ENCODE results near the gene IL5RA. TPM values are rescaled to one million over a fixed set of nuclear protein-coding genes. Genes with fewer than 3 reads are reported as not detected.

IL5RA gene
- total and polyA plus RNA-seq, 10 of the 15 experiments (the other 5 are each of a cell fraction or from before 2014, with no cell fraction given) = 0.04 to 0.53 (median 0.14) TPM; not detected in 6

- Histone ChIP-seq H4K20me1 (ENCODE audit: control insufficient read depth, insufficient read depth) (no peaks in the 10 kb centered on the region), H3K9ac (ENCODE audit: control insufficient read depth, insufficient read depth, low read length) (no peak overlapping the region), H3K4me3 (no peak overlapping the region; the same call in 1 of the 2 replicates), H3K27ac (ENCODE audit: control insufficient read depth, insufficient read depth) (peak overlapping the region; percentile 41), H3K4me2 (ENCODE audit: control insufficient read depth, insufficient read depth) (peak overlapping the region; percentile 57), H3K27me3 (replicated peaks in 1 of 2; ENCODE audit: control insufficient read depth in 2 of 2, insufficient read depth in 2 of 2, low read length in 1 of 2) (no peaks in the 10 kb centered on the region), H3K79me2 (ENCODE audit: control insufficient read depth, insufficient read depth, low read length) (no peaks in the 10 kb centered on the region), H3K4me1 (ENCODE audit: control insufficient read depth, insufficient read depth, low read length) (peaks cover 25% of the 10 kb centered on the region), H2AFZ (ENCODE audit: control insufficient read depth, low read depth, low read length) (peak overlapping the region; percentile 52), H3K36me3 (ENCODE audit: control insufficient read depth in 2 of 2, insufficient read depth in 2 of 2, low read length in 1 of 2) (no peaks in the 10 kb centered on the region), H3K9me3 (replicated peaks; ENCODE audit: control insufficient read depth, insufficient read depth, low read length) (no peaks in the 10 kb centered on the region)
- RAD21 ChIA-PET (ENCODE audit: unreplicated experiment) = no interaction called here
- peak; percentile 70 for ATAC-seq
- WGBS (ENCODE audit: insufficient coverage, insufficient replicate concordance, low lambda C conversion rate, missing lambda C conversion rate) = 14% methylated on average over 6 of the region's 6 CpGs
- CTCF ChIA-PET = interaction anchor here (0.7 kb wide), 1 partner anchor 1275 kb away, joined by 4 read pairs; no protein-coding TSS in a partner anchor
- POLR2A ChIA-PET = interaction anchor here (0.7 kb wide), 1 partner anchor 82 kb away, joined by 3 read pairs; no protein-coding TSS in a partner anchor
- no peak for TF ChIP-seq CEBPZ (IDR thresholded peaks at IDR 0.05; ENCODE audit: low read depth, low read length)
- peak; percentile 85 for TF ChIP-seq TCF7 (IDR thresholded peaks at IDR 0.05; ENCODE audit: borderline replicate concordance)
- TF ChIP-seq RUNX3 (IDR thresholded peaks at IDR 0.05; ENCODE audit: low read length) = peak; percentile 82
- TF ChIP-seq PML (IDR thresholded peaks at IDR 0.05; ENCODE audit: low read length) = peak; percentile 40; the same call in 1 of the 2 replicates
- TF ChIP-seq FOXM1 (IDR thresholded peaks at IDR 0.05; ENCODE audit: low read depth, low read length) = peak; percentile 62
- TF ChIP-seq MEF2A (IDR thresholded peaks at IDR 0.05; ENCODE audit: insufficient read depth, low read depth, low read length) = peak; percentile 89
- TF ChIP-seq NFIC (IDR thresholded peaks at IDR 0.05; ENCODE audit: low read depth, low read length) = peak; percentile 87
- no peak for TF ChIP-seq SREBF2 (IDR thresholded peaks at IDR 0.05; ENCODE audit: low read length)
- no peak for TF ChIP-seq SMAD1 (IDR thresholded peaks at IDR 0.05; ENCODE audit: low read depth, partially characterized antibody)
- TF ChIP-seq JUNB (IDR thresholded peaks at IDR 0.05) = peak; percentile 74
- TF ChIP-seq HCFC1 (IDR thresholded peaks at IDR 0.05; ENCODE audit: low read length) = no peak
- TF ChIP-seq SPI1 (IDR thresholded peaks at IDR 0.05; ENCODE audit: borderline replicate concordance, insufficient read depth, low read depth, low read length) = peak; percentile 36; the same call in 1 of the 2 replicates
- TF ChIP-seq ZSCAN29 (IDR thresholded peaks at IDR 0.05) = no peak
- TF ChIP-seq ATF7 (IDR thresholded peaks at IDR 0.05; ENCODE audit: low read depth) = no peak
- TF ChIP-seq ATF2 (IDR thresholded peaks at IDR 0.05; ENCODE audit: low read length) = peak; percentile 73
- no TSS peak for BruUV-seq (replicated peaks)
- DNase-seq (ENCODE audit: low read depth, low spot score) = no peak
- SMC1A ChIA-PET (ENCODE audit: uncharacterized antibody, unreplicated experiment) = interaction anchor here (0.6 to 1.0 kb wide), 3 partner anchors 12 to 20 kb away, joined by 3 to 5 read pairs (median 3); no protein-coding TSS in a partner anchor
- intact Hi-C loops (cut with micrococcal nuclease; ENCODE audit: unreplicated experiment) (no loop called here), in situ Hi-C loops (cut with MboI) (no loop called here)
- FAIRE-seq = peak; percentile 70
These were observed 8.3 kb downstream of the IL5RA start for GRCh38 chr3:3101660-3102458.

Measured in GM12878 (cell line).